Measurements from ENCODE around the gene PRDM8. TPM values are rescaled to one million over a fixed set of nuclear protein-coding genes. Genes with fewer than 3 reads are reported as not detected.

PRDM8 gene
- total RNA-seq, 2 donors from 2014 or later: 26.6 to 58.0 TPM

DNA sequence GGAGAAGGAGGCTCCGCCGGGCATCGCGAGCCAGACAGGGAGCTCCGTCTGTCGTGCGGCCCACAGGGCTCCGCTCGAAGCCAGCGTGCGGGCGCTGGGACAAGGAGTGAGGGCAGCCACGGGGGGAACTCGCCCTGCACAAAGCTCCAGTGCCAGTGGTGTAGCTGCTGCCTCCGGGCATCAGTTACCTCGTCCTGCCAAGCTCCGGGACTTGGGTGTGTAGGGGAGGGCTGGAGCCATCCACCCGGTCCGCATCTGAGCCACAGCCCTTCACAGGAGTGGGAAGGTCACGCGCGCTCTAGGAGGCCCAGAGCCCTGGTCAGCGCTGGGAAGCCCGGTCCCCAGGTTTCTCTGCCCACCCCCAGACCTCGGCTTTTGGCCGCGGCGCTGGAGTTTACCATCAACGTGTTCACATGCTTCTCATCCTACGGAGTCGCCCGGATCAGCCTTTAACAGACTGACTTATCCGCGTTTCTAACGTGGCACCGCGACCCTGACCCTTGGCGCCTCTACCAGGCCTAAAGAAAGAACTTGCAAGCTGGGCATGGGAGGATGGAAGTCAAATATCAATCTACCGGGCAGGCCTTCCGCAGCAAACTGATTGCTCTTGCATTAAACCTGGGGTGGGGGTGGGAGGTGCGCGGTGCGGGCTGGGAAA, 8.4 kb upstream of the PRDM8 start:
- intact Hi-C loops (cut with DNase I): loop anchor here (10.0 kb wide), 3 partner anchors 614 to 1234 kb away; no protein-coding TSS in a partner anchor

DNA sequence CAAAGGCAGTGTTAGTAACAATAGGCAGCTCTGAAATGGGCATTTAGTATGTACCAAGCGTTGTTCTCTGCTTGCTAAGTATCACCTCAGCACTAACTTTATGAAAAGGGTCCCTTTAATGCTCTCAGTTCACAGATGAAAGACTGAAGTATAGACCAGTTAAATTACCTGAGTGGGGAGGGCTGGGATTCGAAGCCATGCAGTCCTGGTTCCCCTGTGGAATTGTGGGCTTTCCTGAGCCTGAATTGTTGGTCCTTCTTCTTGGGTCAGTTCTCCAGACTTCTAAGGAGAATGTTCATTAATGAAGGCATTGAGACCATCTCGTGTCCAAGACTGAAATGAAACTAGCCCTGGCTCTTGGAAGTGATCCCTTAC, 7.7 kb upstream of the PRDM8 start:
- TF ChIP-seq POLR2AphosphoS5 (IDR thresholded peaks at IDR 0.05): no peak
- TF ChIP-seq POLR2A (IDR thresholded peaks at IDR 0.05): no peak
- TF ChIP-seq, protein P1, sequence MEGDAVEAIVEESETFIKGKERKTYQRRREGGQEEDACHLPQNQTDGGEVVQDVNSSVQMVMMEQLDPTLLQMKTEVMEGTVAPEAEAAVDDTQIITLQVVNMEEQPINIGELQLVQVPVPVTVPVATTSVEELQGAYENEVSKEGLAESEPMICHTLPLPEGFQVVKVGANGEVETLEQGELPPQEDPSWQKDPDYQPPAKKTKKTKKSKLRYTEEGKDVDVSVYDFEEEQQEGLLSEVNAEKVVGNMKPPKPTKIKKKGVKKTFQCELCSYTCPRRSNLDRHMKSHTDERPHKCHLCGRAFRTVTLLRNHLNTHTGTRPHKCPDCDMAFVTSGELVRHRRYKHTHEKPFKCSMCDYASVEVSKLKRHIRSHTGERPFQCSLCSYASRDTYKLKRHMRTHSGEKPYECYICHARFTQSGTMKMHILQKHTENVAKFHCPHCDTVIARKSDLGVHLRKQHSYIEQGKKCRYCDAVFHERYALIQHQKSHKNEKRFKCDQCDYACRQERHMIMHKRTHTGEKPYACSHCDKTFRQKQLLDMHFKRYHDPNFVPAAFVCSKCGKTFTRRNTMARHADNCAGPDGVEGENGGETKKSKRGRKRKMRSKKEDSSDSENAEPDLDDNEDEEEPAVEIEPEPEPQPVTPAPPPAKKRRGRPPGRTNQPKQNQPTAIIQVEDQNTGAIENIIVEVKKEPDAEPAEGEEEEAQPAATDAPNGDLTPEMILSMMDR (IDR thresholded peaks at IDR 0.05): no peak
- H3K36me3 ChIP-seq: no peaks in the 10 kb centered on the region
- intact Hi-C loops (cut with DNase I): loop anchor here (10.0 kb wide), 3 partner anchors 615 to 1235 kb away; no protein-coding TSS in a partner anchor
- H3K27me3 ChIP-seq (replicated peaks; ENCODE audit: insufficient read depth): no peaks in the 10 kb centered on the region
- H3K4me3 ChIP-seq: no peak overlapping the region
- H3K27ac ChIP-seq: no peak overlapping the region
- no peaks in the 10 kb centered on the region for H3K9me3 ChIP-seq
- WGBS: 68% methylated on average over 3 of the region's 3 CpGs
- DNase-seq (ENCODE audit: low spot score): no peak
- H3K4me1 ChIP-seq (replicated peaks): no peaks in the 10 kb centered on the region

More for the DNA sequence above, 8.4 kb upstream of the PRDM8 start:
- Histone ChIP-seq H3K27me3 (replicated peaks; ENCODE audit: insufficient read depth) (no peaks in the 10 kb centered on the region), H3K9me3 (no peaks in the 10 kb centered on the region), H3K27ac (no peak overlapping the region), H3K4me1 (replicated peaks) (no peaks in the 10 kb centered on the region), H3K36me3 (no peaks in the 10 kb centered on the region), H3K4me3 (no peak overlapping the region)
- no peak for TF ChIP-seq POLR2A (IDR thresholded peaks at IDR 0.05)
- TF ChIP-seq, protein P1 (IDR thresholded peaks at IDR 0.05): no peak
- no peak for DNase-seq (ENCODE audit: low spot score)
- WGBS: 61% methylated on average over 43 of the region's 43 CpGs

DNA sequence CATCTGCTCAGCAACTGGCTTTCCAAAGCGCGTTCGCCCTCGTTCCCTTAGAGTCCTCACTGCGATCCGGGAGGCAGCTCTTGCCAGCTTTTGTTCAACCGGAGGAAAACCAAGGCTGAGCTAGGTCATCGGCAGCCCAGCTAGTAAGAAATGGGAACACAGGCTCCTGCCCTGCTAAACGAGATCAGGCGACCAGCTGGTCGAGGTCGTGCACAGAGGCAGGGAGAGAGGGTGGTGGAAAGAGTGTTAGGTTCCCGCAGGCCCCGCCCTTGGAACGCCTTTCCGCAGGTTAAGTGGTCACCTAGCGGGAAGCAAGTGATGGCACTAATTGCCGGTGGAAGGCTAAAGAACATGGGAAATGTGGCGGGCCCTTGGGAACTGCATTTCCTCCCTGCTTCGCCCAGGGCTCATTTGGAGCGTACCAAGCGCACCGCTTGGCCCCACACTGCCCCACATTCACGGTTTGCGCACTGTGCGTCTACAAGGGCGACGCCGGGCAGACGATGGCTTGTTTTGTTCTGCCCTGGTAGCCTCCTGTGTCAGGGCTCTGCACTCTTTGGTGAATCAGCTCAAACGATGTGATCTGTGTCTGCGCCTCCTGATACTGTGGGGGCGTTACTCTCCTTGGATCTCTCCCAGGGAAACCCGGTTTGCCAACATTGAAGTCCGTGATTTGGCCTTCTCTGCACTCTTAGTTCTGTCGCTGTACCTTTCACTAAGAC, 7.2 kb upstream of the PRDM8 start:
- Histone ChIP-seq H3K4me1 (replicated peaks) (no peaks in the 10 kb centered on the region), H3K36me3 (no peaks in the 10 kb centered on the region), H3K27me3 (replicated peaks; ENCODE audit: insufficient read depth) (no peaks in the 10 kb centered on the region), H3K27ac (no peak overlapping the region), H3K4me3 (no peak overlapping the region), H3K9me3 (no peaks in the 10 kb centered on the region)
- WGBS: 57% methylated on average over 36 of the region's 36 CpGs
- DNase-seq (ENCODE audit: low spot score): no peak
- intact Hi-C loops (cut with DNase I): loop anchor here (10.0 kb wide), 3 partner anchors 615 to 1235 kb away; no protein-coding TSS in a partner anchor
- TF ChIP-seq POLR2AphosphoS5 (IDR thresholded peaks at IDR 0.05) (no peak), POLR2A (IDR thresholded peaks at IDR 0.05) (no peak)
- TF ChIP-seq, protein P1 (IDR thresholded peaks at IDR 0.05): no peak

DNA sequence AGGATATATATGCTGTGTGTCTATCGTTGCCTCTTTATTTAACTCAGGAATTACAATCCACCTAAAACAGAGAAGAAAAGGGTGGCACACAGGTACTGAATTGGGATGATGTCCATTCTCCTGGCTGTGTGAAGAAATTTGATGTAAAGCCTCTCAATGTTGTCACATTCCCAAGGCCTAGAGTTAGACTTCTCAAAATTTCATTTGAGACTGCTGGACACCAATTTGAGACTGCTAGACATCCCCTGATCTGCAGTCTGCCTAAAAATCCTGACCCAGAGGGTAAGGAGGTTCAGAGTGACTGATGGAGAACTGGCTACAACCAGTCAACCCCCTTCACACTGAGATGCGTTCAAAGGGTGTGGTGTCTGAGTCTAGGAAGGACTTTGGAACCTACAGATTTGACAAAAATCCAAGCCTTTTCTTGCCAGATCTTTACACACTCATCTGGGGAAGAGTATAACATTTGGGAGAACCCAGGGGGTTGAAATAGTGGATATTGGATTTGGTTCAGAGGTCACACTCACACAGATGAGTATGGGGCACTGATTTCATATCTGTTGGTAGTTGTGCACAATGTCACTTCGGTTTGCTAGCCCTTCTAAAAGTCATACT, 4.9 kb upstream of the PRDM8 start:
- no peaks in the 10 kb centered on the region for H3K4me1 ChIP-seq (replicated peaks)

More for the DNA sequence above, 4.9 kb upstream of the PRDM8 start:
- DNase-seq (ENCODE audit: low spot score): no peak
- TF ChIP-seq, protein P1 (IDR thresholded peaks at IDR 0.05): no peak
- no peak for TF ChIP-seq POLR2AphosphoS5 (IDR thresholded peaks at IDR 0.05)
- no peak for TF ChIP-seq POLR2A (IDR thresholded peaks at IDR 0.05)
- Histone ChIP-seq H3K9me3 (no peaks in the 10 kb centered on the region), H3K4me3 (no peak overlapping the region), H3K27ac (no peak overlapping the region), H3K36me3 (no peaks in the 10 kb centered on the region), H3K27me3 (replicated peaks; ENCODE audit: insufficient read depth) (no peaks in the 10 kb centered on the region)
- WGBS: 84% methylated on average over 3 of the region's 3 CpGs
- intact Hi-C loops (cut with DNase I): no loop called here

All from prostate gland (tissue), 2 donors.